A549 (cell line): ENCODE measurements around the gene LYZL1. TPM values are rescaled to one million over a fixed set of nuclear protein-coding genes. Genes with fewer than 3 reads are reported as not detected.

ENCODE experiments used
- ATAC-seq, 2 experiments: fragments of 200-7000 bp in 1 of 2; fragments of >200 bp in 1 of 2; cut with Nextera tagmentation in 1 of 2; cut with Tn5 transposase in 1 of 2; 3 replicates each; pipeline versions ENCODE4 v1.8.0 to v1.9.1; 2018 to 2020; ENCODE audit warnings: mild to moderate bottlenecking in 1 of 2, moderate library complexity in 1 of 2
- CTCF ChIA-PET: fragments of 300-600 bp; sonication (Branson Sonifier 250); formaldehyde crosslinking; extraction: SDS; loops from one replicate; lab custom pipeline; 2021; ENCODE audit warnings: antibody characterized with exemption, inconsistent platforms; lab: Yijun Ruan, JAX
- POLR2A ChIA-PET: fragments of 350-600 bp; formaldehyde crosslinking; extraction: SDS; loops from one replicate; lab custom pipeline; 2021; ENCODE audit warnings: antibody characterized with exemption, inconsistent platforms; lab: Yijun Ruan, JAX
- DNase-seq, 2 experiments: peaks; one replicate each; pipeline versions ENCODE4 v3.0.0 to v3.0.0-alpha.2; 2011 to 2016; ENCODE audit warnings: low read depth in 1 of 2, low spot score in 1 of 2
- FAIRE-seq: peaks from 2 replicates; lab custom pipeline; 2011; peaks lifted over from hg19 to GRCh38; lab: Jason Lieb, UNC
- H3K27ac ChIP-seq, 2 experiments: fragments of >200 bp; sonication (Bioruptor Twin); formaldehyde crosslinking; 3 replicates each; pipeline ENCODE4 v1.5.1; 2016 to 2017
- H3K4me1 ChIP-seq: fragments of >200 bp; sonication (Bioruptor Twin); formaldehyde crosslinking; 3 replicates; pipeline ENCODE4 v1.6.1; 2016
- H3K4me2 ChIP-seq: fragments of >200 bp; sonication (Bioruptor Twin); formaldehyde crosslinking; 3 replicates; pipeline ENCODE4 v1.6.1; 2016
- H3K4me3 ChIP-seq: fragments of >200 bp; sonication (Bioruptor Twin); formaldehyde crosslinking; 3 replicates; pipeline ENCODE4 v1.5.1; 2016
- H3K9me3 ChIP-seq: fragments of >200 bp; sonication (Bioruptor Twin); formaldehyde crosslinking; 3 replicates; pipeline ENCODE4 v1.6.1; 2016
- BHLHE40 ChIP-seq: IDR thresholded peaks from 2 replicates; pipeline ENCODE4 v1.6.1; 2012; ENCODE audit warnings: low read depth, low read length, inconsistent platforms
- EHF ChIP-seq: fragments of 250-450 bp; sonication (Bioruptor Pico); IDR thresholded peaks from 2 replicates; pipeline ENCODE4 v1.5.0; 2020; ENCODE audit warnings: mild to moderate bottlenecking
- ESRRA ChIP-seq: fragments of 150-350 bp; IDR thresholded peaks from 2 replicates; pipeline ENCODE4 v1.6.1; 2014; ENCODE audit warnings: mild to moderate bottlenecking, low read length, borderline replicate concordance
- FOXS1 ChIP-seq: fragments of 250-450 bp; sonication (Bioruptor Pico); IDR thresholded peaks from 2 replicates; pipeline ENCODE4 v1.5.0; 2020; ENCODE audit warnings: mild to moderate bottlenecking, moderate library complexity
- GATA3 ChIP-seq: IDR thresholded peaks from 2 replicates; pipeline ENCODE4 v1.6.1; 2012; ENCODE audit warnings: borderline replicate concordance
- HDAC2 ChIP-seq: fragments of 200-600 bp; sonication (generic); IDR thresholded peaks from 2 replicates; pipeline ENCODE4 v1.6.1; 2016
- HEYL ChIP-seq: fragments of 250-450 bp; sonication (Bioruptor Pico); IDR thresholded peaks from 2 replicates; pipeline ENCODE4 v1.8.0; 2021; ENCODE audit warnings: mild to moderate bottlenecking, moderate library complexity
- HOXB13 ChIP-seq: fragments of 250-450 bp; sonication (Bioruptor Pico); IDR thresholded peaks from 2 replicates; pipeline ENCODE4 v1.5.0; 2020; ENCODE audit warnings: low read depth, mild to moderate bottlenecking, moderate library complexity
- HOXB5 ChIP-seq: fragments of 250-450 bp; sonication (Bioruptor Pico); IDR thresholded peaks from 2 replicates; pipeline ENCODE4 v1.5.0; 2020; ENCODE audit warnings: mild to moderate bottlenecking, moderate library complexity
- JUN ChIP-seq, 2 experiments: fragments of >200 bp; sonication (Bioruptor Twin); formaldehyde crosslinking; IDR thresholded peaks; 2 replicates in 1 of 2; 3 replicates in 1 of 2; pipeline ENCODE4 v1.6.1; 2016 to 2017
- KDM5A ChIP-seq: fragments of 200-600 bp; sonication (generic); IDR thresholded peaks from 2 replicates; pipeline ENCODE4 v1.6.1; 2016; ENCODE audit warnings: antibody characterized with exemption, mild to moderate bottlenecking
- POLR2A ChIP-seq: IDR thresholded peaks from 2 replicates; pipeline ENCODE4 v1.6.1; 2012; ENCODE audit warnings: mild to moderate bottlenecking, low read length
- POLR2AphosphoS2 ChIP-seq: conservative IDR thresholded peaks from 2 replicates; pipeline ENCODE4 v1.6.1; 2012; ENCODE audit warnings: low read length, improper control_type of control experiment, inconsistent platforms
- RCOR1 ChIP-seq: fragments of 150-350 bp; IDR thresholded peaks from 2 replicates; pipeline ENCODE4 v1.6.1; 2014; ENCODE audit warnings: antibody characterized with exemption, low read length, low read depth
- RFX5 ChIP-seq: fragments of 450-650 bp; IDR thresholded peaks from 2 replicates; pipeline ENCODE4 v1.7.1; 2014; ENCODE audit warnings: antibody characterized with exemption, mild to moderate bottlenecking, moderate library complexity
- SMC3 ChIP-seq: fragments of >200 bp; sonication (Bioruptor Twin); formaldehyde crosslinking; IDR thresholded peaks from 3 replicates; pipeline ENCODE4 v1.6.1; 2018; ENCODE audit warnings: inconsistent platforms
- SREBF2 ChIP-seq: fragments of 450-650 bp; IDR thresholded peaks from 2 replicates; pipeline ENCODE4 v1.6.1; 2014; ENCODE audit warnings: mild to moderate bottlenecking, moderate library complexity
- TFCP2L1 ChIP-seq: fragments of 250-450 bp; sonication (Bioruptor Pico); IDR thresholded peaks from 2 replicates; pipeline ENCODE4 v1.5.0; 2021; ENCODE audit warnings: mild to moderate bottlenecking
- TP53 ChIP-seq: fragments of 250-450 bp; sonication (Bioruptor Pico); IDR thresholded peaks from 2 replicates; pipeline ENCODE4 v1.5.0; 2021; ENCODE audit warnings: mild to moderate bottlenecking, moderate library complexity
- ZC3H11A ChIP-seq: fragments of 450-650 bp; IDR thresholded peaks from 2 replicates; pipeline ENCODE4 v1.6.1; 2014; ENCODE audit warnings: antibody characterized with exemption, mild to moderate bottlenecking
- ZNF302 ChIP-seq: fragments of 250-450 bp; sonication (Bioruptor Pico); IDR thresholded peaks from 2 replicates; pipeline ENCODE4 v1.9.0; 2021; ENCODE audit warnings: inconsistent platforms, mild to moderate bottlenecking, moderate library complexity
- WGBS: methylation state at CpG from one replicate; pipeline ENCODE4 v1.1.6; 2017; ENCODE audit errors: missing lambda C conversion rate; 5-methylcytosine and 5-hydroxymethylcytosine counted together
- polyA plus RNA-seq, 4 experiments: library from polyadenylated mRNA; depleted of rRNA in 3 of 4; stranded (reverse); fragments of >200 nt; fragmentation: RNase III in 1 of 4; extraction: RNeasy Plus Mini Kit Qiagen cat#74134 plus additional on column Dnase treatment in 1 of 4; gene quantifications; 2 replicates in 3 of 4; 3 replicates in 1 of 4; pipeline ENCODE4 v1.2.3, GENCODE V29; 2011 to 2017
- TF ChIP-seq, protein P1 (sequence below): fragments of >200 bp; sonication (Bioruptor Twin); formaldehyde crosslinking; IDR thresholded peaks from 3 replicates; pipeline ENCODE4 v1.5.1; 2016
- TF ChIP-seq, protein P2 (sequence below): IDR thresholded peaks from 2 replicates; pipeline ENCODE4 v1.6.1; 2012
- TF ChIP-seq, protein P3 (sequence below): fragments of 250-450 bp; sonication (Bioruptor Pico); IDR thresholded peaks from 2 replicates; pipeline ENCODE4 v1.5.0; 2020; ENCODE audit warnings: low read depth, mild to moderate bottlenecking, moderate library complexity
- TF ChIP-seq, protein P4 (sequence below): fragments of 450-650 bp; IDR thresholded peaks from 2 replicates; pipeline ENCODE4 v1.6.1; 2014; ENCODE audit warnings: antibody characterized with exemption
- TF ChIP-seq, protein P5 (sequence below): fragments of >200 bp; sonication (Bioruptor Twin); formaldehyde crosslinking; IDR thresholded peaks from 2 replicates; pipeline ENCODE4 v1.6.1; 2016

Gene LYZL1
- polyA plus RNA-seq, 2 of the 4 experiments (the other 2 are of a cell fraction), result not detected

DNA sequence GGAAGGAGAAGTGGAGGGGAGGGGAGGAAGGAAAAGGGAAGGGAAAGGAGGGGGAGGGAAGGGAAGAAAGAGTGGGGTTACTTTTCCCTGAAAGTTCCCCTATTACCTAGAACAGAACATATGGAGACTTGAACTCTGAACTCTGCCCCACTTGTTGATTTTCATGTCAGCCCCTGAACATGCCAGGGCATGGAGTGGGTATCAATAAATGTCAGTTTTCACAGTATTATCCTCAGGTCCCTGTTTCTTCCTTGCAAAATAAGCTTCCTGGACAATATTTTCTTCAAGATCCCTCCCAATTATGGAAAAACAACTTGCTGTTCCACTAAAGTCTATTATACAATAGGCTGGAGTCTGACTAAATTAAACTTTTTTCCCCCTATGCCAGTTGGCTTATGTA lies 46.9 kb upstream of the LYZL1 start:
- CTCF ChIA-PET, result interaction anchor here (1.2 kb wide), 1 partner anchor 16 kb away, joined by 3 read pairs; no protein-coding TSS in a partner anchor
- Histone ChIP-seq H3K27ac (no peak overlapping the region), H3K4me1 (no peaks in the 10 kb centered on the region), H3K9me3 (no peaks in the 10 kb centered on the region), H3K4me2 (no peak overlapping the region), H3K4me3 (no peak overlapping the region)
- POLR2A ChIA-PET, result no interaction called here
- DNase-seq (no peak), ATAC-seq (no peak), FAIRE-seq (no peak)
- TF ChIP-seq, protein P1, sequence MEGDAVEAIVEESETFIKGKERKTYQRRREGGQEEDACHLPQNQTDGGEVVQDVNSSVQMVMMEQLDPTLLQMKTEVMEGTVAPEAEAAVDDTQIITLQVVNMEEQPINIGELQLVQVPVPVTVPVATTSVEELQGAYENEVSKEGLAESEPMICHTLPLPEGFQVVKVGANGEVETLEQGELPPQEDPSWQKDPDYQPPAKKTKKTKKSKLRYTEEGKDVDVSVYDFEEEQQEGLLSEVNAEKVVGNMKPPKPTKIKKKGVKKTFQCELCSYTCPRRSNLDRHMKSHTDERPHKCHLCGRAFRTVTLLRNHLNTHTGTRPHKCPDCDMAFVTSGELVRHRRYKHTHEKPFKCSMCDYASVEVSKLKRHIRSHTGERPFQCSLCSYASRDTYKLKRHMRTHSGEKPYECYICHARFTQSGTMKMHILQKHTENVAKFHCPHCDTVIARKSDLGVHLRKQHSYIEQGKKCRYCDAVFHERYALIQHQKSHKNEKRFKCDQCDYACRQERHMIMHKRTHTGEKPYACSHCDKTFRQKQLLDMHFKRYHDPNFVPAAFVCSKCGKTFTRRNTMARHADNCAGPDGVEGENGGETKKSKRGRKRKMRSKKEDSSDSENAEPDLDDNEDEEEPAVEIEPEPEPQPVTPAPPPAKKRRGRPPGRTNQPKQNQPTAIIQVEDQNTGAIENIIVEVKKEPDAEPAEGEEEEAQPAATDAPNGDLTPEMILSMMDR, result no peak
- TF ChIP-seq POLR2A (no peak), TFCP2L1 (CRISPR knock-in tag) (no peak), KDM5A (no peak), HOXB13 (CRISPR knock-in tag) (no peak), FOXS1 (no peak), RFX5 (no peak), RCOR1 (no peak), HEYL (no peak), SMC3 (no peak), JUN (IDR thresholded peaks at IDR 0.05) (no peak), HDAC2 (no peak)

DNA sequence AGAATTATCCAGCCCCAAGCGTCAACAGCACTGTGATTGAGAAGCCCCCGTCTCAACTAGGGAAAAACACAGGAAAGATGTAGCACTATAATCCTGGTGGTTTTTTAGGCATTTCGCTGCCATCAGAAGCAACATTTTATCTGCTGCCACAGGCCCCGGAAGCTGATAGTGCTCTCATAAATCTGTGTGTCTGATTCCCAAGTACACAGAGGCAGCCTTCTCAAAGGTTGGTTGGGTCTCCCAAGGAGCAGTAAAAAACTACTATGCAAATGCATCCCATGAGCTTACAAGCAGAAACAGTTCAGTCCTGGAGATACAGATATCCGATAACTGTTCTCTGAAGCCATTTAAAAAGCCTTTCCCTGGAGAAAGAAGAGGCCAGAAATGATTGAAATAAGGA lies 45.8 kb upstream of the LYZL1 start:
- CTCF ChIA-PET, result interaction anchor here (0.7 to 2.1 kb wide), 6 partner anchors 9 to 209 kb away, joined by 3 to 11 read pairs (median 4); no protein-coding TSS in a partner anchor
- FAIRE-seq (no peak), DNase-seq (no peak), ATAC-seq (no peak)
- POLR2A ChIA-PET, result no interaction called here
- Histone ChIP-seq H3K4me3 (no peak overlapping the region), H3K4me2 (no peak overlapping the region), H3K27ac (no peak overlapping the region), H3K9me3 (no peaks in the 10 kb centered on the region), H3K4me1 (no peaks in the 10 kb centered on the region)
- WGBS, result 94% methylated on average over 5 of the region's 5 CpGs
- TF ChIP-seq ZC3H11A (no peak), POLR2AphosphoS2 (no peak), SREBF2 (no peak), SMC3 (no peak), TP53 (no peak), EHF (no peak), HOXB5 (CRISPR knock-in tag) (no peak), HEYL (no peak), FOXS1 (no peak), TFCP2L1 (CRISPR knock-in tag) (no peak), KDM5A (no peak), ESRRA (no peak), BHLHE40 (no peak), ZNF302 (CRISPR knock-in tag) (no peak), GATA3 (no peak)
- TF ChIP-seq, protein P2, sequence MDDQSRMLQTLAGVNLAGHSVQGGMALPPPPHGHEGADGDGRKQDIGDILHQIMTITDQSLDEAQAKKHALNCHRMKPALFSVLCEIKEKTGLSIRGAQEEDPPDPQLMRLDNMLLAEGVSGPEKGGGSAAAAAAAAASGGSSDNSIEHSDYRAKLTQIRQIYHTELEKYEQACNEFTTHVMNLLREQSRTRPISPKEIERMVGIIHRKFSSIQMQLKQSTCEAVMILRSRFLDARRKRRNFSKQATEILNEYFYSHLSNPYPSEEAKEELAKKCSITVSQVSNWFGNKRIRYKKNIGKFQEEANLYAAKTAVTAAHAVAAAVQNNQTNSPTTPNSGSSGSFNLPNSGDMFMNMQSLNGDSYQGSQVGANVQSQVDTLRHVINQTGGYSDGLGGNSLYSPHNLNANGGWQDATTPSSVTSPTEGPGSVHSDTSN, result no peak
- TF ChIP-seq, protein P3, sequence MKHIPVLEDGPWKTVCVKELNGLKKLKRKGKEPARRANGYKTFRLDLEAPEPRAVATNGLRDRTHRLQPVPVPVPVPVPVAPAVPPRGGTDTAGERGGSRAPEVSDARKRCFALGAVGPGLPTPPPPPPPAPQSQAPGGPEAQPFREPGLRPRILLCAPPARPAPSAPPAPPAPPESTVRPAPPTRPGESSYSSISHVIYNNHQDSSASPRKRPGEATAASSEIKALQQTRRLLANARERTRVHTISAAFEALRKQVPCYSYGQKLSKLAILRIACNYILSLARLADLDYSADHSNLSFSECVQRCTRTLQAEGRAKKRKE (CRISPR knock-in tag), result no peak
- TF ChIP-seq, protein P4, sequence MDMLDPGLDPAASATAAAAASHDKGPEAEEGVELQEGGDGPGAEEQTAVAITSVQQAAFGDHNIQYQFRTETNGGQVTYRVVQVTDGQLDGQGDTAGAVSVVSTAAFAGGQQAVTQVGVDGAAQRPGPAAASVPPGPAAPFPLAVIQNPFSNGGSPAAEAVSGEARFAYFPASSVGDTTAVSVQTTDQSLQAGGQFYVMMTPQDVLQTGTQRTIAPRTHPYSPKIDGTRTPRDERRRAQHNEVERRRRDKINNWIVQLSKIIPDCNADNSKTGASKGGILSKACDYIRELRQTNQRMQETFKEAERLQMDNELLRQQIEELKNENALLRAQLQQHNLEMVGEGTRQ, result no peak
- TF ChIP-seq, protein P5, sequence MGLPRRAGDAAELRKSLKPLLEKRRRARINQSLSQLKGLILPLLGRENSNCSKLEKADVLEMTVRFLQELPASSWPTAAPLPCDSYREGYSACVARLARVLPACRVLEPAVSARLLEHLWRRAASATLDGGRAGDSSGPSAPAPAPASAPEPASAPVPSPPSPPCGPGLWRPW, result no peak
- TF ChIP-seq, all 56 proteins: peak for 0
